ENCODE data around the gene DOCK1.

The DOCK1 gene

DNA sequence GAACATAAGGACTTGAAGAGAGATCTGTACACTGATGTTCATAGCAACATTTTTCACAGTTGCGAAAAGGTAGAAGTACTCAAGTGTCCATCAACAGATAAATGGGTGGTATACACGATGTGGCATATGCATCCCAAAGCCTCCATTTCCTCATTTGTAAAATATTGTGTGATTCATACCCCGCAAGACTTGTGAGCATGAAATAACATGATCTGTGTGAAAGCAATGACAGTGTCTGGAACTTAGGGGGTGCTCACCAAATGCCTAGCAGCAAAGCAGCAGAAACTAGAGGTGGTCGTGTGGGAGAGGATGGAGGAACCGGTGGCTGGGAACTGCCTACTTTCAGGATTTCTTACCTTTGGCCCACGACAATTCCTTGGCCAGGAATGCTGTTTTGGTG, 426.5 kb downstream of the DOCK1 start:
- no peak overlapping the region for H2BK15ac ChIP-seq (ENCODE audit: low read length)
- H3K4me1 ChIP-seq (ENCODE audit: control insufficient read depth in 2 of 2, insufficient read depth in 1 of 2, low read depth in 1 of 2, low read length in 2 of 2) = peaks cover 0 to 2% of the 10 kb centered on the region in 2 donors
- H2BK120ac ChIP-seq (ENCODE audit: low read depth, low read length) = no peak overlapping the region
- no peak overlapping the region for H4K8ac ChIP-seq (ENCODE audit: low read depth, low read length)
- no peak overlapping the region for H2BK12ac ChIP-seq (ENCODE audit: low read length)
- no peak overlapping the region for H3K14ac ChIP-seq (ENCODE audit: low read length)
- no peak overlapping the region for H4K91ac ChIP-seq (ENCODE audit: low read depth, low read length, poor library complexity)
- no peaks in the 10 kb centered on the region for H3K27me3 ChIP-seq (ENCODE audit: control insufficient read depth in 3 of 3, insufficient read depth in 3 of 3, low read depth in 1 of 3, low read length in 3 of 3)
- no peaks in the 10 kb centered on the region for H3K79me1 ChIP-seq (ENCODE audit: low read depth, low read length)
- no CpG with 5 or more reads among the region's 6 CpGs for WGBS, 2 donors (ENCODE audit: extremely low coverage in 2 of 2, insufficient read length in 2 of 2, insufficient replicate concordance in 1 of 2)
- no peak overlapping the region for H3K23ac ChIP-seq (ENCODE audit: low read depth, low read length, poor library complexity)
- no peak overlapping the region for H3K18ac ChIP-seq (ENCODE audit: low read length)
- no peak overlapping the region for H3K9ac ChIP-seq (ENCODE audit: low read depth, low read length, poor library complexity)
- H2AFZ ChIP-seq (ENCODE audit: low read length) = no peak overlapping the region
- no peak overlapping the region for H2AK5ac ChIP-seq (ENCODE audit: low read depth, low read length)
- DNase-seq (ENCODE audit: low spot score) = no peak
- H3K36me3 ChIP-seq (replicated peaks in 1 of 2; ENCODE audit: control insufficient read depth in 2 of 2, insufficient read depth in 2 of 2, low read length in 2 of 2) = no peaks in the 10 kb centered on the region
- H3K27ac ChIP-seq (replicated peaks; ENCODE audit: low read length) = no peak overlapping the region
- no peak overlapping the region for H3K4me3 ChIP-seq (ENCODE audit: low read length in 2 of 2)
- no peaks in the 10 kb centered on the region for H3K9me3 ChIP-seq (replicated peaks in 1 of 2; ENCODE audit: control insufficient read depth in 2 of 2, insufficient read depth in 1 of 2, low read depth in 1 of 2, low read length in 2 of 2)
- H3K4ac ChIP-seq (ENCODE audit: low read length) = no peak overlapping the region
- no peak overlapping the region for H3K4me2 ChIP-seq (ENCODE audit: insufficient read depth, low read length, poor library complexity, severe bottlenecking)
- H2BK5ac ChIP-seq (ENCODE audit: low read length) = no peak overlapping the region

GRCh38 chr10:127332631-127333030, 427.4 kb downstream of the DOCK1 start:
- no peak overlapping the region for H4K91ac ChIP-seq (ENCODE audit: low read depth, low read length, poor library complexity)
- H2BK5ac ChIP-seq (ENCODE audit: low read length) = no peak overlapping the region
- no peak overlapping the region for H2BK15ac ChIP-seq (ENCODE audit: low read length)
- H3K27ac ChIP-seq (replicated peaks; ENCODE audit: low read length) = no peak overlapping the region
- no peak overlapping the region for H3K4me3 ChIP-seq (ENCODE audit: low read length in 2 of 2)
- DNase-seq (ENCODE audit: low spot score) = no peak
- H2AK5ac ChIP-seq (ENCODE audit: low read depth, low read length) = no peak overlapping the region
- whole genome bisulfite sequencing, 2 donors (ENCODE audit: extremely low coverage in 2 of 2, insufficient read length in 2 of 2, insufficient replicate concordance in 1 of 2) = no CpG with 5 or more reads among the region's 4 CpGs
- no peak overlapping the region for H3K18ac ChIP-seq (ENCODE audit: low read length)
- H2BK12ac ChIP-seq (ENCODE audit: low read length) = no peak overlapping the region
- H3K4me2 ChIP-seq (ENCODE audit: insufficient read depth, low read length, poor library complexity, severe bottlenecking) = no peak overlapping the region
- no peaks in the 10 kb centered on the region for H3K36me3 ChIP-seq (replicated peaks in 1 of 2; ENCODE audit: control insufficient read depth in 2 of 2, insufficient read depth in 2 of 2, low read length in 2 of 2)
- H3K23ac ChIP-seq (ENCODE audit: low read depth, low read length, poor library complexity) = no peak overlapping the region
- no peaks in the 10 kb centered on the region for H3K79me1 ChIP-seq (ENCODE audit: low read depth, low read length)
- H3K4me1 ChIP-seq (ENCODE audit: control insufficient read depth in 2 of 2, insufficient read depth in 1 of 2, low read depth in 1 of 2, low read length in 2 of 2) = peaks cover 0 to 2% of the 10 kb centered on the region in 2 donors
- H4K8ac ChIP-seq (ENCODE audit: low read depth, low read length) = no peak overlapping the region
- no peak overlapping the region for H3K14ac ChIP-seq (ENCODE audit: low read length)
- H3K4ac ChIP-seq (ENCODE audit: low read length) = no peak overlapping the region
- no peaks in the 10 kb centered on the region for H3K27me3 ChIP-seq (ENCODE audit: control insufficient read depth in 3 of 3, insufficient read depth in 3 of 3, low read depth in 1 of 3, low read length in 3 of 3)
- H3K9me3 ChIP-seq (replicated peaks in 1 of 2; ENCODE audit: control insufficient read depth in 2 of 2, insufficient read depth in 1 of 2, low read depth in 1 of 2, low read length in 2 of 2) = no peaks in the 10 kb centered on the region
- no peak overlapping the region for H2BK120ac ChIP-seq (ENCODE audit: low read depth, low read length)
- H3K9ac ChIP-seq (ENCODE audit: low read depth, low read length, poor library complexity) = no peak overlapping the region
- no peak overlapping the region for H2AFZ ChIP-seq (ENCODE audit: low read length)

- no peaks in the 10 kb centered on the region for H3K9me3 ChIP-seq (replicated peaks in 1 of 2; ENCODE audit: control insufficient read depth in 2 of 2, insufficient read depth in 1 of 2, low read depth in 1 of 2, low read length in 2 of 2)
- no peaks in the 10 kb centered on the region for H3K79me1 ChIP-seq (ENCODE audit: low read depth, low read length)
- H2BK5ac ChIP-seq (ENCODE audit: low read length) = no peak overlapping the region
- H3K14ac ChIP-seq (ENCODE audit: low read length) = no peak overlapping the region
- H2AK5ac ChIP-seq (ENCODE audit: low read depth, low read length) = peak overlapping the region; percentile 65
- H3K27me3 ChIP-seq (ENCODE audit: control insufficient read depth in 3 of 3, insufficient read depth in 3 of 3, low read depth in 1 of 3, low read length in 3 of 3) = no peaks in the 10 kb centered on the region
- H4K8ac ChIP-seq (ENCODE audit: low read depth, low read length) = no peak overlapping the region
- no peak overlapping the region for H3K23ac ChIP-seq (ENCODE audit: low read depth, low read length, poor library complexity)
- DNase-seq (ENCODE audit: low spot score) = no peak
- no peak overlapping the region for H3K27ac ChIP-seq (replicated peaks; ENCODE audit: low read length)
- no peak overlapping the region for H3K9ac ChIP-seq (ENCODE audit: low read depth, low read length, poor library complexity)
- no peak overlapping the region for H3K4ac ChIP-seq (ENCODE audit: low read length)
- no peak overlapping the region for H2BK120ac ChIP-seq (ENCODE audit: low read depth, low read length)
- no peaks in the 10 kb centered on the region for H3K36me3 ChIP-seq (replicated peaks in 1 of 2; ENCODE audit: control insufficient read depth in 2 of 2, insufficient read depth in 2 of 2, low read length in 2 of 2)
- H2BK15ac ChIP-seq (ENCODE audit: low read length) = peak overlapping the region; percentile 59
- no peak overlapping the region for H3K4me3 ChIP-seq (ENCODE audit: low read length in 2 of 2)
- WGBS, 2 donors (ENCODE audit: extremely low coverage in 2 of 2, insufficient read length in 2 of 2, insufficient replicate concordance in 1 of 2) = no CpG with 5 or more reads among the region's 11 CpGs
- no peak overlapping the region for H3K18ac ChIP-seq (ENCODE audit: low read length)
- H3K4me1 ChIP-seq (ENCODE audit: control insufficient read depth in 2 of 2, insufficient read depth in 1 of 2, low read depth in 1 of 2, low read length in 2 of 2) = peaks cover 2 to 9% of the 10 kb centered on the region in 2 donors
- H2AFZ ChIP-seq (ENCODE audit: low read length) = no peak overlapping the region
- H4K91ac ChIP-seq (ENCODE audit: low read depth, low read length, poor library complexity) = no peak overlapping the region
- H3K4me2 ChIP-seq (ENCODE audit: insufficient read depth, low read length, poor library complexity, severe bottlenecking) = no peak overlapping the region
- H2BK12ac ChIP-seq (ENCODE audit: low read length) = no peak overlapping the region
Observed at GRCh38 chr10:127337801-127338200, 432.6 kb downstream of the DOCK1 start.

GRCh38 chr10:127338399-127339110, 433.3 kb downstream of the DOCK1 start:
- H4K91ac ChIP-seq (ENCODE audit: low read depth, low read length, poor library complexity) = no peak overlapping the region
- H3K9me3 ChIP-seq (replicated peaks in 1 of 2; ENCODE audit: control insufficient read depth in 2 of 2, insufficient read depth in 1 of 2, low read depth in 1 of 2, low read length in 2 of 2) = no peaks in the 10 kb centered on the region
- H3K18ac ChIP-seq (ENCODE audit: low read length) = no peak overlapping the region
- no peak overlapping the region for H3K14ac ChIP-seq (ENCODE audit: low read length)
- H2BK12ac ChIP-seq (ENCODE audit: low read length) = no peak overlapping the region
- H3K79me1 ChIP-seq (ENCODE audit: low read depth, low read length) = no peaks in the 10 kb centered on the region
- no CpG with 5 or more reads among the region's 10 CpGs for WGBS, 2 donors (ENCODE audit: extremely low coverage in 2 of 2, insufficient read length in 2 of 2, insufficient replicate concordance in 1 of 2)
- no peak overlapping the region for H2BK120ac ChIP-seq (ENCODE audit: low read depth, low read length)
- H2AK5ac ChIP-seq (ENCODE audit: low read depth, low read length) = no peak overlapping the region
- H3K4me3 ChIP-seq (ENCODE audit: low read length in 2 of 2) = no peak overlapping the region
- H4K8ac ChIP-seq (ENCODE audit: low read depth, low read length) = no peak overlapping the region
- H2BK15ac ChIP-seq (ENCODE audit: low read length) = no peak overlapping the region
- no peak overlapping the region for H2BK5ac ChIP-seq (ENCODE audit: low read length)
- no peak overlapping the region for H3K9ac ChIP-seq (ENCODE audit: low read depth, low read length, poor library complexity)
- H2AFZ ChIP-seq (ENCODE audit: low read length) = no peak overlapping the region
- DNase-seq (ENCODE audit: low spot score) = no peak
- H3K4ac ChIP-seq (ENCODE audit: low read length) = no peak overlapping the region
- no peaks in the 10 kb centered on the region for H3K27me3 ChIP-seq (ENCODE audit: control insufficient read depth in 3 of 3, insufficient read depth in 3 of 3, low read depth in 1 of 3, low read length in 3 of 3)
- peaks cover 0 to 3% of the 10 kb centered on the region in 2 donors for H3K36me3 ChIP-seq (replicated peaks in 1 of 2; ENCODE audit: control insufficient read depth in 2 of 2, insufficient read depth in 2 of 2, low read length in 2 of 2)
- H3K4me2 ChIP-seq (ENCODE audit: insufficient read depth, low read length, poor library complexity, severe bottlenecking) = no peak overlapping the region
- H3K23ac ChIP-seq (ENCODE audit: low read depth, low read length, poor library complexity) = no peak overlapping the region
- no peak overlapping the region for H3K27ac ChIP-seq (replicated peaks; ENCODE audit: low read length)
- peaks cover 0 to 9% of the 10 kb centered on the region in 2 donors for H3K4me1 ChIP-seq (ENCODE audit: control insufficient read depth in 2 of 2, insufficient read depth in 1 of 2, low read depth in 1 of 2, low read length in 2 of 2)

Data from neuronal stem cell (in vitro differentiated cells).